NCI-H2171 (cell line): ENCODE data around the gene YPEL4.
"Not testable (repeated sequence)": the region's sequence is repeated elsewhere in the genome, so short reads cannot be mapped to it uniquely, and the experiment has no call there.

Experiments
- DNase-seq: peaks from one replicate; lab custom pipeline; 2025; lab: John Stamatoyannopoulos, UW

YPEL4 gene, protein sequence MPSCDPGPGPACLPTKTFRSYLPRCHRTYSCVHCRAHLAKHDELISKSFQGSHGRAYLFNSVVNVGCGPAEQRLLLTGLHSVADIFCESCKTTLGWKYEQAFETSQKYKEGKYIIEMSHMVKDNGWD

DNA sequence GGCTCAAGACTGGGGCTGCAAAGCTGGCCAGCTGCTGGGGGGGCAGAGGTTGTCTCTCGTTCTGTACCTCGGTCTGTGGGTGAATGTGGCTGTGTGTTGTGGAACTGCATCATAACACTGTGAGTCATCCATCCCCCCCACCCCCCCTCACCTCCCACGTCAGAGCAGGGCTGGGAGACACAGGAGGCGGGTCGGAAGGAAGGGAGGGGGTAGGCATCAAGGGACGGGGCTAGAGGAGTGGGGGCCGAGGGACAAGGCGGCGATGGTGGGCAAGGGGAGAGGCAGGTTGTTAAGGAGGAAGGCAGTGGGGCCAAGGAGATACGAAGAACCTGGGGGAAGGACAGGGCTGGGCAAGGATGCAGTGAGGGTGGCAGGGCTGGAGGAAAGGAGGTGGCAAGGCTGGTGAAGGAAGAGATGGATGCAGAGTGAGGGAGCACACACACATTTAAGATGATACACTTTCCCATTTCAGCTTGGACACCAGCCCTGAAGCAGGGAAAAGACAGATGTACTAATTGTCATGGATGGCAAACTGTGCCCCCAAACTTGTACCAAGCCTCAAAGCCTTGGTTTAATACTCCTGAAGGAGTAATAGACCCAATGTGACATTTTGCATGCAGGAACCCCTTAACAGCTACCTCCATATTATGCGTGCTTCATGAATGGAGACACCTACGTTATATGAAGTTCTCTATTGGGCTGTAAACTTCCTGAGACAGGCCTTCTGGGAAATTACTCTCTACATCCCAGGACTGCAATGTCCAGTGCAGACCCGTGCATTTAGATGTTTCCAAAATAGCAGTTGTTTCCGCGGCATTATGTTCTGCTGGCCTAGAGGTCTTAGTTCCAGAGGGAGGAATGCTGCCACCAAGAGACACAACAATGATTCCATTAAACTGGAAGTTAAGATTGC is at the start of gene YPEL4:
Gene YPEL4, minus strand, starts transcription at position 87 of the 913 bp plus-strand sequence. CDS start 2,805 bp downstream, outside the sequence.
- no peak for DNase-seq

DNA sequence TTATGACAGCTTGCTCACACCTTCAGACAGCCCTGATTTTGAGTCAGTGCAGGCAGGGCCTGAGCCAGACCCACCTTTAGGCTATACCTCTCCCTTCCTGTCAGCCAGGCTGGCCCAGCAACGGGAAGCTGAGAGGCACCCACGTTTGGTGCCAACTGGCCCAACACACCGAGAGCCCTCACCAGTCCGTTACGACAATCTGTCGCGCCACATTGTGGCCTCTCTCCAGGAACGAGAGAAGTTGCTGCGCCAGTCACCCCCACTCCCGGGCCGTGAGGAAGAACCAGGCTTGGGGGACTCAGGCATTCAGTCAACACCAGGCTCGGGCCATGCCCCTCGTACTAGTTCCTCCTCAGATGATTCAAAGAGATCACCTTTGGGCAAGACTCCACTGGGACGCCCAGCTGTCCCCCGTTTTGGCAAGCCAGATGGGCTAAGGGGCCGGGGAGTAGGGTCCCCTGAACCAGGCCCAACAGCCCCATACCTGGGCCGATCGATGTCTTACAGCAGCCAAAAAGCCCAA is 49.2 kb upstream of the YPEL4 start:
- DNase-seq, result no peak

DNA sequence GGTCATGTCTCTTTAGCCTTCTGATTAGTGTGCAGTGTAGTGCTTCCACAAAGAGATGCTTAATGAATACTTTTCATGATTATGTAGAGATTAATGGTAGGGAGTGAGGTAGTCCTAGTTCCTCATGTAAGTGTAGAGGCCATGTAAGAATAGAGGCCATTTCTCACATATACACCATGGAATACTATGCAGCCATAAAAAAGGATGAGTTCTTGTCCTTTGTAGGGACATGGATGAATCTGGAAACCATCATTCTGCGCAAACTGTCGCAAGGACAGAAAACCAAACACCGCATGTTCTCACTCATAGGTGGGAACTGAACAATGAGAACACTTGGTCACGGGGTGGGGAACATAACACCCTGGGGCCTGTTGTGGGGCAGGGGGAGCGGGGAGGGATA is 40.8 kb upstream of the YPEL4 start:
- not testable (repeated sequence) for DNase-seq

DNA sequence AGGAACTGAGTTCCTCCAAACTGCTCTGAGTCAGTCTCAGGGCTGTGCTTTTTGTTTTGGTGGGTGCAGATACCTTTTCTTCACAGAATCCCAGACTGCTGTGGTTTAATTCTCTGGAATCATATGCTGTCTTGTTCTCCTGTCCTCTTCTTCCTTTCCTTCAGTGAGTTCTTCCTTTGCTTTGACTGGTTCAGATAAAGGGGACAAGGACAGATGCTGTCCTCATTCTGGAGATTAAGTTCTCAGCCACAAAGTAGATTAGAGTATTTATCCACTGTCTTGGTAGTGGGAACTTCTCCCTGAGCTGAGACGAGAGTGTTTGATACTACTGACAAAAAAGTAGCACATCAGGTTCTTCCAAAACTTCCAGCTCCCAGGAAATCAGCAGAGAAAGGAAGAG is 31.5 kb upstream of the YPEL4 start:
- DNase-seq, result no peak

DNA sequence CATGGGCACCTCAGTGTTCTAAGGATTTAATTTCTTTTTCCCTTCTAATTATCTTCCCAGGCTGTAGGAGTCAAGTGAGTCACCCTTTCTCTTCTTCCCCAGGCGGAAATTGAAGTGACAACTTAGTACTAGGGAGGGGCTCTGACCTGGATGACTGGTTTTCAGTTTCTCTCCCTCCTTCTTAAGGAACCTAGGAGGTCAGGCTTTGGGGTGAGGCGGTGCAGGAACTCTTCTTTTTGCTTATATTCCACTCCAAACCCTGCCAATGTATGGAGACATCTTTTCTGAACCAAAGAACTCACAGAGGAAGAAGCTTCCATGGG is 30.8 kb upstream of the YPEL4 start:
- no peak for DNase-seq

DNA sequence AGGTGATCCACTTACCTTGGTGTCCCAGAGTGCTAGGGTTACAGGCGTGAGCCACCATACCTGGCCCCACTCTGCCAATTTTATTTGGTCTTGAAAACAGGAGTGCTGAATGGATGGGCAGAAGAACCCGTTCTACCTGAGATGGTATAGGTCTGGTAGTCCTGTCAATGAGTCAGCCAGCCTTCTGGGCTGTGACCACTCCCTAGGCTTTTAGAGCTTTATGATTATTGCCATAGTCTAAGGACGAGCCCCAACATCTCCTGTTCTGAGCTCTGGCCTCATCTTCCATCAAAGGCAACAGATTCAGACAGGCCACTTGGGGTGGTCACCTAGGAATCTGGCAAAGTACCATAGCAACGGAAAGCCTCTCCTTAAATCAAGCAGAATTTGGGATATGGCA is 29.7 kb upstream of the YPEL4 start:
- no peak for DNase-seq

DNA sequence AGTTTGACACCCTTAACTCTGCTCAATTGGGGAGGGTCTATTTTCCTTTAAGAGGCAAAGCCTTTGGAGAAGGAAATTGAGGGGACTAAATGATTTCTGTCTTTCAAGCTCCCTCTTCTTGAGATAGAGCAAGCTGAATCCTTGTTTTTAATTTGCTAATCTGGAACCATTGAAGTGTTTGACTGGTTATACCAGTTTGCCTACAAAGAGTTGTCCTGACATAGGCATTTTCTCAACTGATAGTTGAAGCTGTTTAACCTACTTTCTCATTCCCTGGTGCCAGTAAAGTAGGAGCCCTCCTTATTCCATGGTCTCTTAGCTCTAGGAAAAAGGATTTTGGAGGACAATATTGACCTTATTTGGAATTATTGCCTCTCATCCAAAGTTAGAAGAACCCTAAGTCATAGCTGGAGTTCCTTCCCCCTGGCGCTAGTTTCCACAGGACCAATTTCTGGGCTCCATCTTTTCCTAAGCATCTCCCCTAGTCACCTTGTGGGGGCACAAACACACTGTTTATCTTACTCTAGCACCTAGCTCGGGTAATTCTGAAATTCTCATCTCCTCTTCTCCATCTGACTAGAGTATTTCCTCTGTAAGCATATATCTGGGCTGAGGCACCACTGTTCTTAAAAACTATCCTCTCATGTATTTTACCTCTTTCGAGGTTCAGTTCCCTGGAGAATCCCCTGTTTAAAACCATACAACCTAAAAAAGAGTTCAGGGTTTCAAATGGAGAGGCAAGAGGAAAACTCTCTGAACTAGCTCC is 25.6 kb upstream of the YPEL4 start:
- no peak for DNase-seq

DNA sequence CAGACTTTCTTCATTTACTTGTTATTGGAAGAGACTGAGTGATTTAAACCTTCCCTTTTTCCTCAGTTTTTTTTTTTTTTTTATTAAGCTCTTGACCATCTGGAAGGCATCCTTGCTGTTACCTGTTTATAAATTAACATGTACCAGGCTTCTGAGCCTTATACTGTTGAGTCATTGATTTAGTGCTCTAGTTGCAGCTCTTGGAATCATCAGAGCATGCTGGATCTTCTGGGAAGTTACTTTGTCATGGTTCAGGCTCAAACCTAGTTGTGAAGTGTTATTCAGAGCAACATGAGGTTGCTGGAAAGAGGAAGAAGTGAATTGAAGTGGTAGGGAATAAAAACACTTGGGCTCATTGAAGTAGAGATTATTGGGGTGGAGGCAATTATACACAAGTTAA is 24.5 kb upstream of the YPEL4 start:
- no peak for DNase-seq

DNA sequence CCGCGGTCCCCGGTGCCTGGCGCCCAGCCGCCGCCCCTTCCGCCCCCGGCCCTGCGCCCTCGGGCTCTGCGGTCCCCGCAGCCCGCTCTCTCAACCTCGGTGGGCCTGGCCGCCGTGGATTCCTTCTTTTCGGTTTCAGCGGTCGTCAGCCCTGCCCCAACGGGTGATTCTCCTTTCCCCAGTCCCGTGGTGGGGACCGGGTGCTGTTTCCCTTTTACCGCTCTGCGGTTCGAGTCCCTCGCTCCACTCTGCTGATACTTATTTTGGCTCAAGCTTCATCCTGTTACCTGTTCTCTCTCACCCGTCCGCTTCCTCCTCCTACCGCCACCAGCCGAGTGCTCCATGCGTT is 18.7 kb upstream of the YPEL4 start:
- no peak for DNase-seq

DNA sequence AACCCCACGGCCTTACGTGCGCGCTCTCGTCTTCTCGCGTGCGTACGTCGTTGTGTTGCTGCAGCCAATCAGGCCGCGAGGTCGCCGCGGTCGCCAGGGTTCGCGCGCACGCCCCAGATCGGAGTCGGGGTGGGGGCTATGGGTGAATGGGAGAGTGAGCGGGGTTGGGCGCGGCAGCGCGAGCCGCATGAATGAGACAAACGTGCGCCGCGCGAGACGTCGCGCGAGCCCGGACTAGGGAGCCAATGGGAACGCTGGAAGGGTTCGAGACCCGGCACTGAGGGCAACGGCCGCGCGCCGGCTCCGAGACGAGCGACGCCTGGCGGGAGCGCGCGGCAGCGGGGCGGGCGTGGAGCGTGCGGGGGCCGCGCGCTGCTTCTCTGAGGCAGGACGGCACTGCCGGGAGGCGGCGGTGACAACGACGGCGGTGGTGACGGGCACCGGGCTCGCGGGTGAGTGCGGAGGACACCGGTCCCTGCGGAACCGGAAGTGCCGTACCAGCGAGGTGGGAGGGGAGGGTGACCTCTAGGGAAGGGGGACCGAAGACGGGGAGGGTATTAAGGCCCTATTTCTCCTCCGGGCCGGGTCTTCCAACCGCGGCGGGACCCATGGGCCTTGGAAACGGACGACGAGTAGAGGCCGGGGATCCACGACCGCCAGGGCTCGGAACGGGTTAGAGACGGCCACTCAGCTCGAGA is 18.2 kb upstream of the YPEL4 start, which contains the start of gene ZDHHC5:
Gene ZDHHC5, plus strand, starts transcription at position 379 of the 698 bp plus-strand sequence. CDS start 4,977 bp downstream, outside the sequence.
- peak; percentile 100 for DNase-seq

DNA sequence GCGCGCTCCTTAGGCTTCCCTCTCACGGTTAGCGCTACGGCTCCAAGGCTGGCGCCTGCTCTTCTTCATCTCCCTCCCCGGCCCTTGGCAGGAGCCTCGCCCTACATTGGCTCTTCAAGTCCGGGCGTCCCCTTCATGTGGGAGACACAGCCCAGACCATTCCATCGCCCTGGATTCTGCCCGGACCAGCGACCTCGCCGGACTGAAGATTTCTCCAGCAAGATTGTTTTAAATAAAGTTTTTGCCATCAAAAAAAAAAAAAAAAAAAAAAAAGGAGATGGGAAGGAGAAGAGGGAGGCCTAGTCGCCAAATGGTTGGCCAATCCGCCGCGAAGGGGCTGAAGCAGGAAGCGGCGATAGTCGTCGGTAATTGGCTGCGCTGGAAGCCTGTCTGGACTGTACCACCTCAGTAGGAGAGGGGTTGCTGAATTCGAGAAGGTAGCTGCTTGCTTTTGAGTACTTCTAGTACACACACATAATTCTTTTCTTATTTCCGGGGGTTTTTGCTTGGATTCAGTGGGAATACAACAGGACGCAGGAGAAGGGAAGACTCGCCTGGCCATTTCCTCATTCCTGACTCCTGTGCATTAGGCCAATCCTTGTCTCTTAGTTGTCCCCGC is 17.5 kb upstream of the YPEL4 start:
- peak; percentile 98 for DNase-seq

DNA sequence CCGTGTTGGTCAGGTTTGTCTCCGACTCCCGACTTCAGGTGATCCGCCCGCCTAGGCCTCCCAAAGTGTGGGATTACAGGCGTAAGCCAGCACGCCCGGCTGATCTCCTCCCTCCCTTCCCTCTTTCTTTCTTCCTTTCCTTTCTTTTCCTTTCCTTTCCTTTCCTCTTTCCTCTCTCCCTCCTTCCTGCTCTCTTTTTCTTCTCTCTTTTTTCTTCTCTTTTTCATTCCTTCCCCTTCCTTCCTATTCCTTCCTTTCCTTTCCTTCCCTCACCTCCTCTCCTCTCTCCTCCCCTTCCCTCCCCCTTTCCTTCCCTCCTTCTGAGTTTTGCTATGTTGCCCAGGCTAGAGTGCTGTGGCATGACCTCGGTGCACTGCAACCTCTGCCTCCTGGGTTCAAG is 14.3 kb upstream of the YPEL4 start:
- DNase-seq, result no peak

DNA sequence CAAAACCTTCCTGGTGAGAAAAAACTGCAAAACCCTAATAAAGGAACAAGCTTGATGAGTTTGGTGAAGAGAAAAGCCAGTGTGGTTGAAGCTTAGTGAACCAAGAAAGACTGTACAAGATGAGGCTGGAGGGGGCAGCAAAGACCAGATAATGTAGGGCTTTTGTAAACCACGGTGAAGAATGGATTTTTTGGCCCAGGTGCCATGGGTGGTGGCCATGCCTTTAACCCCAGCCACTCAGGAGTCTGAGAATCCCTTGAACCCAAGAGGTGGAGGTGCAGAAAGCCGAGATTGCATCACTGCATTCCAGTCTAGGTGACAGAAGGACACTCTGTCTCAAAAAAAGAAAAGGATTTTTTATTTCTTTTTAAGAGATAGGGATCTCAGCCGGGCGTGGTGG is 13.2 kb upstream of the YPEL4 start:
- DNase-seq, result no peak

DNA sequence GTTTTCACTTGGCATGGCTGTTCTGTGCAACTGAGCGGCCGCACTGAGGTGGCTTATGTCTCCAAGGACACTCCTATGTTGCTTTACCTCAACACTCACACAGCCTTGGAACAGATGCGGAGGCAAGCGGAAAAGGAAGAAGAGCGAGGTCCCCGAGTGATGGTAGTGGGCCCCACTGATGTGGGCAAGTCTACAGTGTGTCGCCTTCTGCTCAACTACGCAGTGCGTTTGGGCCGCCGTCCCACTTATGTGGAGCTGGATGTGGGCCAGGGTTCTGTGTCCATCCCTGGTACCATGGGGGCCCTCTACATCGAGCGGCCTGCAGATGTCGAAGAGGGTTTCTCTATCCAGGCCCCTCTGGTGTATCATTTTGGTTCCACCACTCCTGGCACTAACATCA is 10.0 kb upstream of the YPEL4 start:
- DNase-seq, result no peak

DNA sequence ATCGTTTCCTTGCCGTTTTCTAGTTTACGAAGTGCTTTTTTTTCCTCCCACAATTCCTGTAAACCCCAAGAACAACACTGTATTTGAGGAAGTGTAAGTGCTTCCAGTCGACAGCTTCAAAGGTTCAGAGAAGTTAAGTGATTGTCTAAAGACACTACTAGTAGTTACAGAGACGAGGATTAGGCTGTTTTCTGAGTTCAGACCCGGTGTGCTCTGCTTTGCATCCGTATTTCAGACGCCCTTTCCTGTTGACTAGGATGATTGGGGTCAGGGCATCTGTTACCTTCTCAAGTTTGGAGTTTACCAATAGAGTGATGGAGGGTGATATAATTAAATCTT is 8.3 kb upstream of the YPEL4 start:
- DNase-seq, result no peak

DNA sequence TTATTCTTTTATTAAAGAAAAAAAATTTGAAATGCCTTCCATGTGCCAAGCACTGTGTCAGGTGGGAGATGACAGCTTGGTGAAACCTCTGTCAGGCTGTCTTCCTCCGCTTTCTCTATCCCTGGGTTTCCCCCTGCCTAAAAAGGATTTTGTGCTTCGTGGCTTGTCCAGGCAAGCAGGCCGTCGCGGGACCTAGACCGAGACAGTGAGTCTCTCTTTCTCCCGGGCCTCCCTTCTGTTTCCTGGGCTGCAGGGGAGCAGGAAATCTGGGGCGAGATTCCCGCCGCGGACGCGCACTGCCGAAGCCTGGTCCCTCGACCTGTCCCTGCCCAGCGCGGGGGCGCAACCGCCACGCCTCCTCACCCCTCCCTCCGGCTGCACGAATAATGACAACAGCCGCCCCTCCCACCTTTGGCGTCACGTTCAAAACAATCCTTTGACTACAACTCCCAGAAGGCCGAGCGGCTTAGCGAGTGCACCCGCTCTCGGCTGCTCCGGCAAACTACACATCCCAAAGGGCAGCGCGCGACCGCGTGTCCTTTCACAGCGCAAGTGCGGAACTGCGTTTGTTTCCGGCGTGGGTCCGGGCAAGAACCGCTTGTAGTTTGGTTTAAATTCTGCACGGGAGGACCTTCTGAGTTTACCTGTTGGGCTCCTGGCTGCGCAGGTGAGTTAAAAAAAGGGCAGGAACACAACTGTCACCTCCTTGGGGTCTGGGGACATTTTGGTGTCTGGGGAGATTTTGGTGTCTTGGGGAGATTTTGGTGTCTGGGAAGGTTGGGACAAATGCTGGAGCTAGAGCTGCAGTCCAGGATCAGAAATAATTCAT is 7.7 kb upstream of the YPEL4 start, which contains the start of gene CLP1:
Gene CLP1, plus strand, starts transcription at position 569 of the 829 bp plus-strand sequence. CDS start 1,715 bp downstream, outside the sequence.
- DNase-seq, result peak; percentile 100

DNA sequence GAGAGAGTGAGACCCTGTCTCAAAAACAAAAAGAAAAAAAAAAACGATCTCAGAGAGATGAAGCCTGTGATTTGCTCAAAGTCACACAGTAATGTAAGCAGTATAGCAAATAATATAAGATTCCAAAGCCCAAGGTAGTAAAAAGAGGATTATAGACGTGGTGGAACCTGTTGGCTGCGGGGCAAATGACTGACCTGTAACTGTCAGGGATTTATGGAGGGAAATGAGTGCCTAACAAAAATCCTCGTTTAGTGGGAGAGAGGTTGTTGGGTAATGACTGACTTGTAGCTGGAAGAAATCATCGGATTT is 7.1 kb upstream of the YPEL4 start:
- no peak for DNase-seq

DNA sequence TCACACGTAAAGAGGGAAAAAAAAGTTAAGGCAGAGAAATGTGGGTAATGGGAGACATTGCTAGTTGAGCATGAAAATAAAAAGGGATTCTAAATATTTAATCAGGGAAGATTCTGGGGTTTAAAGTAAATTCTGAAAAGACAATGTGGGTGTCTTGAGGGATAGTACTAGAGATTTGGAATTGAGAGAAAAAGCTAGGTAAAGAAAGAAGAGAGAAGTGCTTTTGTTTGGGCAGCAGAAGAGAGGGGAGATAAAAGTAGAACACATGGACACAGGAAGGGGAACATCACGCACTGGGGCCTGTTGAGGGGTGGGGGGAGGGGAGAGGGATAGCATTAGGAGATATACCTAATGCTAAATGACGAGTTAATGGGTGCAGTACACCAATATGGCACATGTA is 3.5 kb upstream of the YPEL4 start:
- no peak for DNase-seq

DNA sequence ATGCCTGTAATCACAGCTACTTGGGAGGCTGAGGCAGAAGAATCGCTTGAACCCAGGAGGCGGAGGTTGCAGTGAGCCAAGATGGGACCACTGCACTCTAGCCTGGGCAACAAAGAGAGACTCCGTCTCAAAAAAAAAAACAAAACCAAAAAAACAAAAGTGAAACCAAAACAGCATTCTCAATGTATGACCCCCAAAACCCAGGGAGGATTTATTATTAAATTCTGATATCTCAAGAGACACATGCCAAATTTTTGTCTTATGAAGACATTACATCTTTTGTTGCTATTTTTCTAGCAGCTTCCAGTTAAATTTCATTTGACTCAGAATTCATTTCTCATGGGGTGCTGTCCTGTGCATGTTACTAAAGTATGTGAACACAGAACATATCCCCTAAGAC is 3.0 kb upstream of the YPEL4 start:
- no peak for DNase-seq

DNA sequence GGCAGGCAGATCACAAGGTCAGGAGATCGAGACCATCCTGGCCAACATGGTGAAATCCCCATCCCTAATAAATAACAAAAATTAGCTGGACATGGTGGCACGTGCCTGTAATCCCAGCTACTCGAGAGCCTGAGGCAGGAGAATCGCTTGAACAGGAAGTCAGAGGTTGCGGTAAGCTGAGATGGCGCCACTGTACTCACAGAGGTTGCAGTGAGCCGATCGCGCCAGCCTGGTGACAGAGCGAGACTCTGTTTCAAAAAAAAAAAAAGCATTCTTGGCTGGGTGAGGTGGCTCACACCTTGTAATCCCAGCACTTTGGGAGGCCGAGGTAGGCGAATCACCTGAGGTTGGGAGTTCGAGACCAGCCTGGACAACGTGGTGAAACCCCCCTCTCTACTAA is 2.5 kb upstream of the YPEL4 start:
- not testable (repeated sequence) for DNase-seq

DNA sequence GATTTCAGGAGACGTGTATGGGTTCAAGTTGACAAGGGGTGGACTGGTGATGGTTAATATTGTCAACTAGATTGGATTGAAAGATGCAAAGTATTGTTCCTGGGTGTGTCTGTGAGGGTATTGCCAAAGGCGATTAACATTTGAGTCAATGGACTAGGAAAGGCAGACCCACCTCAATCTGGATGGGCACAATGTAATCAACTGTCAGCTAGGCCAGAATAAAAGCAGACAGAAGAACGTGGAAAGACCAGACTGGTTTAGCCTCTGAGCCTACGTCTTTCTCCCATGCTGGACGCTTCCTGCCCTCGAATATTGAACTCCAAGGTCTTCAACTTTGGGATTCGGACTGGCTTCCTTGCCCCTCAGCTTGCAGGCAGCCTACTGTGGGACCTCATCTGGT is 1.7 kb upstream of the YPEL4 start:
- DNase-seq, result no peak
